ENCODE results near the gene WEE1.
"Not testable (repeated sequence)": the region's sequence is repeated elsewhere in the genome, so short reads cannot be mapped to it uniquely, and the experiment has no call there.

The WEE1 gene

GRCh38 chr11:9533736-9534473 is 39.6 kb upstream of the WEE1 start:
- Mint-ChIP-seq H3K4me3 (peak overlapping the region in 1 of 3 experiments; percentile 6), H3K36me3 (ENCODE audit: low read depth) (no peaks in the 10 kb centered on the region), H3K27me3 (ENCODE audit: low read depth) (no peaks in the 10 kb centered on the region), H3K4me1 (peaks cover 38% of the 10 kb centered on the region), H3K9me3 (no peaks in the 10 kb centered on the region), H3K27ac (peak overlapping the region; percentile 59 to 94 (median 83))
- TF ChIP-seq CTCF (IDR thresholded peaks at IDR 0.05; ENCODE audit: unreplicated experiment in 3 of 3): no peak

- Mint-ChIP-seq H3K36me3 (ENCODE audit: low read depth) (no peaks in the 10 kb centered on the region), H3K9me3 (no peaks in the 10 kb centered on the region), H3K4me3 (no peak overlapping the region), H3K27ac (no peak overlapping the region), H3K27me3 (ENCODE audit: low read depth) (no peaks in the 10 kb centered on the region), H3K4me1 (peaks cover 24% of the 10 kb centered on the region)
- TF ChIP-seq CTCF (IDR thresholded peaks at IDR 0.05; ENCODE audit: unreplicated experiment in 3 of 3): peak; percentile 47 to 71 (median 48)
Observed at GRCh38 chr11:9535189-9535781, 38.2 kb upstream of the WEE1 start.

GRCh38 chr11:9538548-9538947 is 34.9 kb upstream of the WEE1 start:
- H3K9me3 Mint-ChIP-seq: no peaks in the 10 kb centered on the region
- no peak overlapping the region for H3K4me3 Mint-ChIP-seq
- H3K27ac Mint-ChIP-seq: no peak overlapping the region
- no peaks in the 10 kb centered on the region for H3K36me3 Mint-ChIP-seq (ENCODE audit: low read depth)
- no peaks in the 10 kb centered on the region for H3K27me3 Mint-ChIP-seq (ENCODE audit: low read depth)
- peaks cover 11% of the 10 kb centered on the region for H3K4me1 Mint-ChIP-seq
- no peak for TF ChIP-seq CTCF (IDR thresholded peaks at IDR 0.05; ENCODE audit: unreplicated experiment in 3 of 3)

- H3K36me3 Mint-ChIP-seq (ENCODE audit: low read depth): peaks cover 16% of the 10 kb centered on the region
Observed at GRCh38 chr11:9549216-9549615, 24.3 kb upstream of the WEE1 start.

GRCh38 chr11:9550191-9550628 is 23.3 kb upstream of the WEE1 start:
- Mint-ChIP-seq H3K36me3 (ENCODE audit: low read depth) (peaks cover 9% of the 10 kb centered on the region), H3K27me3 (ENCODE audit: low read depth) (no peaks in the 10 kb centered on the region), H3K27ac (peak overlapping the region in 2 of 3 experiments; percentile 30 to 43), H3K9me3 (peaks cover 12% of the 10 kb centered on the region), H3K4me3 (no peak overlapping the region), H3K4me1 (no peaks in the 10 kb centered on the region)
- no peak for TF ChIP-seq CTCF (IDR thresholded peaks at IDR 0.05; ENCODE audit: unreplicated experiment in 3 of 3)

More at GRCh38 chr11:9549216-9549615, 24.3 kb upstream of the WEE1 start:
- not testable (repeated sequence) for H3K27me3 Mint-ChIP-seq (ENCODE audit: low read depth); H3K27ac Mint-ChIP-seq; H3K4me3 Mint-ChIP-seq; H3K4me1 Mint-ChIP-seq
- peaks cover 18% of the 10 kb centered on the region for H3K9me3 Mint-ChIP-seq

- peaks cover 9% of the 10 kb centered on the region for H3K4me1 Mint-ChIP-seq
- H3K4me3 Mint-ChIP-seq: no peak overlapping the region
- peaks cover 28% of the 10 kb centered on the region for H3K9me3 Mint-ChIP-seq
- H3K27ac Mint-ChIP-seq: no peak overlapping the region
- H3K27me3 Mint-ChIP-seq (ENCODE audit: low read depth): no peaks in the 10 kb centered on the region
- TF ChIP-seq CTCF (IDR thresholded peaks at IDR 0.05; ENCODE audit: unreplicated experiment in 3 of 3): no peak
- H3K36me3 Mint-ChIP-seq (ENCODE audit: low read depth): peaks cover 23% of the 10 kb centered on the region
Observed at GRCh38 chr11:9561279-9561982, 12.0 kb upstream of the WEE1 start.
